Neural crest cell (in vitro differentiated cells): Measurements from ENCODE around the gene SREK1IP1. TPM values are rescaled to one million over a fixed set of nuclear protein-coding genes. Genes with fewer than 3 reads are reported as not detected.

Experiments
- DNase-seq: peaks from one replicate; pipeline ENCODE4 v3.0.0; 2021; ENCODE audit warnings: low read depth, mixed read lengths, low spot score
- H3K27ac Mint-ChIP-seq: one replicate; pipeline ENCODE4 v1.8.0; 2021; ENCODE audit warnings: mild to moderate bottlenecking, mixed read lengths; ENCODE audit not compliant: unreplicated experiment
- H3K27me3 Mint-ChIP-seq: 2 replicates; pipeline ENCODE4 v1.8.0; 2021; ENCODE audit warnings: low read depth, mild to moderate bottlenecking, mixed read lengths
- H3K36me3 Mint-ChIP-seq: 2 replicates; pipeline ENCODE4 v1.8.0; 2021; ENCODE audit warnings: low read depth, mild to moderate bottlenecking, mixed read lengths
- H3K4me1 Mint-ChIP-seq: 2 replicates; pipeline ENCODE4 v1.8.0; 2021; ENCODE audit warnings: mixed read lengths
- H3K4me3 Mint-ChIP-seq: one replicate; pipeline ENCODE4 v1.8.0; 2021; ENCODE audit warnings: mild to moderate bottlenecking, mixed read lengths
- H3K9me3 Mint-ChIP-seq: 2 replicates; pipeline ENCODE4 v1.8.0; 2021; ENCODE audit warnings: mixed read lengths
- total RNA-seq: library from RNA; stranded (reverse); gene quantifications from 2 replicates; pipeline ENCODE4 v1.2.1, GENCODE V29; 2021
- TF ChIP-seq, protein P1 (sequence below): fragments of 200-600 bp; sonication (generic); conservative IDR thresholded peaks from 2 replicates; pipeline ENCODE4 v1.5.0; 2021; ENCODE audit warnings: antibody characterized with exemption, mild to moderate bottlenecking

The SREK1IP1 gene
- total RNA-seq, 1 donor from 2014 or later, result 26.4 TPM

DNA sequence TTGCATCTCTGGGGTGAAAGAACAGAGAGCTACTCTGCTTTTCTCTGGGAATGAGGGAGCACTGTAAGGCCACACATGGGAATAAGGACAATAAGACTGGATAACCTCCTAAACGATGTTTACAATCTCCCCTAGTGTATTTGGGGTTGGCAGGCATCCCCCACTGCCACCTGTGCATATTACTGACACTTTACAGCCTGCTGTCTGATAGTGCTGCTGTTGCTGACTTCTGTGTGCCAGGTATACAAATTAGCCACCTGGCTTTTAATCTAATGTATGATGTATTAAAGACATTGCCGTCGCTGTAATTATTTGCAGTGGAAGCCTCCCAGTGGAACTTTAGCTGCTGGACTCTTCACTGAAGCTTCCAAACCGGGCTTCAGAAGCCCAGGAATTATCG lies 82.6 kb downstream of the SREK1IP1 start:
- H3K27me3 Mint-ChIP-seq, result peaks cover 27% of the 10 kb centered on the region
- no peak overlapping the region for H3K4me3 Mint-ChIP-seq
- TF ChIP-seq, protein P1, sequence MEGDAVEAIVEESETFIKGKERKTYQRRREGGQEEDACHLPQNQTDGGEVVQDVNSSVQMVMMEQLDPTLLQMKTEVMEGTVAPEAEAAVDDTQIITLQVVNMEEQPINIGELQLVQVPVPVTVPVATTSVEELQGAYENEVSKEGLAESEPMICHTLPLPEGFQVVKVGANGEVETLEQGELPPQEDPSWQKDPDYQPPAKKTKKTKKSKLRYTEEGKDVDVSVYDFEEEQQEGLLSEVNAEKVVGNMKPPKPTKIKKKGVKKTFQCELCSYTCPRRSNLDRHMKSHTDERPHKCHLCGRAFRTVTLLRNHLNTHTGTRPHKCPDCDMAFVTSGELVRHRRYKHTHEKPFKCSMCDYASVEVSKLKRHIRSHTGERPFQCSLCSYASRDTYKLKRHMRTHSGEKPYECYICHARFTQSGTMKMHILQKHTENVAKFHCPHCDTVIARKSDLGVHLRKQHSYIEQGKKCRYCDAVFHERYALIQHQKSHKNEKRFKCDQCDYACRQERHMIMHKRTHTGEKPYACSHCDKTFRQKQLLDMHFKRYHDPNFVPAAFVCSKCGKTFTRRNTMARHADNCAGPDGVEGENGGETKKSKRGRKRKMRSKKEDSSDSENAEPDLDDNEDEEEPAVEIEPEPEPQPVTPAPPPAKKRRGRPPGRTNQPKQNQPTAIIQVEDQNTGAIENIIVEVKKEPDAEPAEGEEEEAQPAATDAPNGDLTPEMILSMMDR, result no peak
- peaks cover 18% of the 10 kb centered on the region for H3K4me1 Mint-ChIP-seq
- no peaks in the 10 kb centered on the region for H3K9me3 Mint-ChIP-seq
- DNase-seq, result no peak
- no peaks in the 10 kb centered on the region for H3K36me3 Mint-ChIP-seq
- H3K27ac Mint-ChIP-seq, result no peak overlapping the region

DNA sequence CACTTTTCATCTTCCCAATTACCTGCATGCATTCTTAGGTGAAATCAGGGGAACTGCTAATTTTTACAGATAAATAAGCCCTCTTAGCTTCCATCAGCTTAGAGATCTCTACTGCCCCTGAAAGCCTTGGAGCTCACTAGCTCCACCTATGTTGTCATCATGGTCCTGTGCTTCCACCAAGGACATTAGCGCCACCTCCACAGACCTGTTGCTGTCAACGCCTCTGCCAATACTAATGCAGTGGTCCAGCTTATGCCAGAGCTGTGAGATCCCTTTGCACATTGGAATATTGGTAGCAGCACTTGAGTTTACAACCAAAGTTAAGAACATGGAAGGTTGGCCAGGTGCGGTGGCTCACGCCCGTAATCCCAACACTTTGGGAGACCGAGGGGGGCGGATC lies 85.9 kb downstream of the SREK1IP1 start:
- Mint-ChIP-seq H3K4me3 (no peak overlapping the region), H3K27me3 (peaks cover 7% of the 10 kb centered on the region), H3K4me1 (peaks cover 7% of the 10 kb centered on the region), H3K27ac (no peak overlapping the region), H3K9me3 (no peaks in the 10 kb centered on the region), H3K36me3 (no peaks in the 10 kb centered on the region)
- DNase-seq, result no peak
- TF ChIP-seq, protein P1, result no peak

GRCh38 chr5:64680289-64680688 lies 88.2 kb downstream of the SREK1IP1 start:
- Mint-ChIP-seq H3K36me3 (no peaks in the 10 kb centered on the region), H3K27me3 (peaks cover 4% of the 10 kb centered on the region), H3K4me3 (no peak overlapping the region), H3K27ac (no peak overlapping the region), H3K9me3 (no peaks in the 10 kb centered on the region), H3K4me1 (peaks cover 7% of the 10 kb centered on the region)
- TF ChIP-seq, protein P1, result no peak
- no peak for DNase-seq

GRCh38 chr5:64678374-64678773 lies 90.1 kb downstream of the SREK1IP1 start:
- no peak for DNase-seq
- H3K36me3 Mint-ChIP-seq, result no peaks in the 10 kb centered on the region
- H3K4me1 Mint-ChIP-seq, result peaks cover 7% of the 10 kb centered on the region
- H3K4me3 Mint-ChIP-seq, result no peak overlapping the region
- H3K27ac Mint-ChIP-seq, result no peak overlapping the region
- H3K9me3 Mint-ChIP-seq, result no peaks in the 10 kb centered on the region
- peaks cover 3% of the 10 kb centered on the region for H3K27me3 Mint-ChIP-seq
- TF ChIP-seq, protein P1, result no peak

GRCh38 chr5:64671678-64672077 lies 96.8 kb downstream of the SREK1IP1 start:
- no peaks in the 10 kb centered on the region for H3K36me3 Mint-ChIP-seq
- H3K27ac Mint-ChIP-seq, result no peak overlapping the region
- H3K4me1 Mint-ChIP-seq, result no peaks in the 10 kb centered on the region
- peaks cover 3% of the 10 kb centered on the region for H3K27me3 Mint-ChIP-seq
- no peak overlapping the region for H3K4me3 Mint-ChIP-seq
- H3K9me3 Mint-ChIP-seq, result no peaks in the 10 kb centered on the region
- TF ChIP-seq, protein P1, result no peak
- no peak for DNase-seq

- TF ChIP-seq, protein P1, result no peak
- no peaks in the 10 kb centered on the region for H3K36me3 Mint-ChIP-seq
- H3K27ac Mint-ChIP-seq, result no peak overlapping the region
- H3K4me1 Mint-ChIP-seq, result no peaks in the 10 kb centered on the region
- no peak for DNase-seq
- H3K9me3 Mint-ChIP-seq, result no peaks in the 10 kb centered on the region
- H3K27me3 Mint-ChIP-seq, result peaks cover 3% of the 10 kb centered on the region
- no peak overlapping the region for H3K4me3 Mint-ChIP-seq
Observed at GRCh38 chr5:64670277-64670676, 98.2 kb downstream of the SREK1IP1 start.
